Measurements from ENCODE around the gene CLTA. TPM values are rescaled to one million over a fixed set of nuclear protein-coding genes. Genes with fewer than 3 reads are reported as not detected.
A peak's percentile ranks its signal among the peaks of the same experiment; 100 is the strongest.

The CLTA gene
- 169 TPM for total RNA-seq

DNA sequence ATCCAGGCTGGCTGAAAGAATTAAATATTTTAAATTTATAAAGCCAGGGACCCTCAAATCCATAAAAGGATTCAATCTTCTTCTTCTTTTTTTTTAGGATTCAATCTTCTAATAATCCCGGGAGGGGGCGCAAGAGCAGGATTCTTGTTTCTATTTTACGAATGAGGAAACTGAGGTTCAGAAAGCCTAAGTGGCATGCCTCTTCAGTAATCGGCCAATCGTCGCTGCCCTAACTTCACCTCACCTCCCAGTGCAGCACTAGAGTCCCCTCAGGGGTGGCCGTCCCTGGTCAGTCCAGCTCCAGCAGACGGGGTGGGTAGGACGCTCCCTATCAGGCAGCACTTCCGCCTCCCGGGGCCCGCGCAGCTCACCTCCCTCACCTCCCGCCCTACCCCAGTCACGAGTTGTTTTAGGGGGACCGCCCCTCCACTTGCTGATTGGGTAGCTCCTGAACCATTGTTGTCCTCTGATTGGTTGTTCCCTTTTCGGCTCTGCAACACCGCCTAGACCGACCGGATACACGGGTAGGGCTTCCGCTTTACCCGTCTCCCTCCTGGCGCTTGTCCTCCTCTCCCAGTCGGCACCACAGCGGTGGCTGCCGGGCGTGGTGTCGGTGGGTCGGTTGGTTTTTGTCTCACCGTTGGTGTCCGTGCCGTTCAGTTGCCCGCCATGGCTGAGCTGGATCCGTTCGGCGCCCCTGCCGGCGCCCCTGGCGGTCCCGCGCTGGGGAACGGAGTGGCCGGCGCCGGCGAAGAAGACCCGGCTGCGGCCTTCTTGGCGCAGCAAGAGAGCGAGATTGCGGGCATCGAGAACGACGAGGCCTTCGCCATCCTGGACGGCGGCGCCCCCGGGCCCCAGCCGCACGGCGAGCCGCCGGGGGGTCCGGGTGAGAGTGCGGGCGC lies at the start of gene CLTA:
TSS of gene CLTA (plus strand) at position 534 of the 902 bp plus-strand sequence. CDS start at position 670, 136 bp downstream.
- peak; percentile 99 for ATAC-seq

- no peak for ATAC-seq
Measured at GRCh38 chr9:36141288-36141687, 49.4 kb upstream of the CLTA start.

GRCh38 chr9:36141761-36142160 lies 49.0 kb upstream of the CLTA start:
- no peak for ATAC-seq

DNA sequence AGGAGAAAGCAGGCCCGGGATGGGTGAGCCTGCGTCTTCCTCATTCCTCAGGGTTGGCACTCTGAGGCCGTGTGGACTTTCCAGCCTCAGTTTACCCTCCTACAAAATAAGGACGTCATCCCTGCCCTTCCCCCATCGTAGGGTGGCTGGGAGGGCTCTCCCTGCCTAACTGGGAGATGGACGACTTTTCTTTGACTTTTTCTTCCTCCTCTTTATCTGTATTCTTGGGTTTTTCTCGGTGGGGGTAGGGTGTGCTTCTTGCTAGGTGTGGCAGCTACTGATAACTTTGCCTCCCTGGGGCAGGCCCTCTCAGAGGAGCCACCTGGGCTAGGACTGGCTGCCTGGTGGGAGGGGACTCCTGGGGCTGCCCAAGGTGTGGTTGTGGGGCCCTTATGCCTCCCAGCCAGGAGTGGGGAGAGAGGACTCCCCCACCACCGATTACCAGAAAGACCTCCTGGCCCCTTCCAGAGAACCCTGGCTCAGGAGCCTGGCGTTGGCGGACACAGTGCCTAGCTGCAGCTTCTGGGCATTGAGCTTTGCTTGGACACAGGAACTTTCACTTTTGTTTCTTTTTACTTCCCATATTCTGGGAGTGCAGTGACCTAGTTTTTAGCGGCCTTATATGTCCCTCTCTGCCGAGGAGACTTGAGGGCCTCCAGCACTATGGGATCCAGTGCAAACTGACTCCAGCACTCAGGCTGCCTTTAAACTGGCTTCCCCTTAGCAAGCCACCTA lies 48.0 kb upstream of the CLTA start:
- no peak for ATAC-seq

- no peak for ATAC-seq
Measured at GRCh38 chr9:36143245-36143641, 47.5 kb upstream of the CLTA start.

DNA sequence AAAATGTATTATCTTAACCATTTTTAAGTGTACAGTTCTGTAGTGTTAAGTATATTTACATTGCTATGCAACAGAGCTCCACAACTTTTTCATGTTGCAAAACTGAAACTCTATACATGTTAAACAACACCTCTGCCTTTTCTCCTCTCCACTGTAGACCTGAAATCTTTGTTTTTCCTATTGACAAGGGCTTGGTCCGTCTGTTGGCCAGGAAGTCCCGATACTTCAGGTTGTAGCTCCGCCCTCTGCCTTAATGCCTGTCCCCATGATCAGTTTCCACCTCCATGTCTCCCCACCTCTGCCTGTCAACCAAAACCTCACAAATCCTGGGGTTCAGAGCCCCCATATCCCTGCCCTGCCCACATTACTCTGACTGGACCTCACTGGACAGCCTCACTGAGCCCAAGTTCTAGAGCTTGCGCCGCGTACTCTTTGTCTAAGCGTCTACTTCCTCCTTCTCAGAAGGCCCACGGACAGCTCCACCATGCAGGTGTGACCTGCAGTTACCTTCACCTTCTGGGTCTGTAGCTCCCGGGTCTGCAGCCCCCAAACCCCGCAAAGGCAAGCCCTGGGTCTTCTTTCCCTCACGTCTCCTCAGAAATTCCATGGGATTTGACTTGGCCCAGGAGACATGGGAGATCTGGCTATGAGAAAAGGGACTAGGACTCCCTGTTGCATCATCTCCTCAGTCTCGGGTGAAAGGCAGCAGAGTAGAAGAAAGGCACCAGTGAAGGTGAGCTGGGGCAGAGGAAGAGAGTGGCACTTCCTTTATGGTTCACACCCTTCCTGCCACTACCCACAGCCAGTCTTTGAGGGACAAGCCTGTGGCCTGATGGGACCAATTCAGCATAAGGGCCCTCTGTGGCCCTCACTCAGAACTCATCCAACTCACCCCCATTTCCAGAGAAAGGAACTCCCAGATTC lies 46.1 kb upstream of the CLTA start:
- peak; percentile 40 for ATAC-seq

DNA sequence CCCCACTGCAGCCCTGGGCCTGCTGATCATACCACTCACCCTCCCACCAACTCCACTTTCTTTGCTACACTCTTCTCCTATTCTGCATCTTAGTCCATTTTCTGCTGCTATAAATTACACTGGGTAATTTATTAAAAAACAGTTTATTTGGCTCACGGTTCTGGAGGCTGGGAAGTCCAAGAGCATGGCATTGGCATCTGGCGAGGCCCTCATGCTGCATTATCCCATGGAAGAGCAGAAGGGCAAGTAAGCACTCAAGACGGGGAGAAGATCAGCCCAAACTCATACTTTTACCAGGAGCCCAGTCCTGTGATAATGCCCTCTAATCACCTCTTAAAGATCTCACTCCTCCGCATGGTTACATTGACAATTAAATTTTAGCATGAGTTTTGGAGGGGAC lies 44.8 kb upstream of the CLTA start:
- ATAC-seq: no peak

DNA sequence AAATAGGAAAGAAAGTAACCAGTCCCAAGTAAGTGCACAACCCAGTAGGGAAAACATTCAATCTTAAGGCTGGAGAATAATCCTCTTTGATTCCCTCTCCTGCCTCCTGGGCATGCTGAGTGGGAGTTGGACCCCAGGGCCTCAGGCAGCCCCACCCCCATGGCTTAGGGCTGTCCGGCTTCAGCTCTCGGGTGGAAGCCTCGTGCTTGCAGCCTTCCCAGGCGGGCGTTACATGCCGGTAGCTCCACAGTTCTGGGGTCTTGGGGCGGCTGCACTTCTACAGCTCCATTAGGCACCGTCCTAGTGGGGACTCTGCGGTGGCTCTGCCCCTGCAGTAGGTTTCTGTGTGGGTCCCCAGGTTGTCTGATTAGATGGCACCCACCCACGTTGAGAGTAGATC lies 44.1 kb upstream of the CLTA start:
- no peak for ATAC-seq

GRCh38 chr9:36147441-36148175 lies 43.1 kb upstream of the CLTA start:
- no peak for ATAC-seq

GRCh38 chr9:36148311-36149051 lies 42.2 kb upstream of the CLTA start:
- ATAC-seq: no peak

DNA sequence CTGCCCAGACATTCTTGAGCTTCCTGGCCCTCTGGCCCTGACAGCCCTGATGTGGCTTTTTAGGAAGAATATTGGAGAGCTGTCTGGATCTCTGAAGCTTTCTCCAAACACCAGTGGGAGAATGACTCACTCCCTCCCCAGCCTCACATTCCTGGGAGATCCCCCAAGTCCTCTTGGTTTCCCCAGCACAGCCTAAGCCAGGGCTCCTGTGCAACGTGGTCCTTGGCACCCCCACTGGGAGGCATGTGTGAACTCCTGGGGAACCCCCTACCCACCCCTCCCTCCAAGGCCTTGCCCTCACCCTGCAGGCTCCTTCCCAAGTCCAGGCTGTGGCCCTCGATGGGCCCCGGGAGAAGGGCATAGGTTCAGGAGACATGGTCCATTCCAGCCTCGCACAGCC lies 41.5 kb upstream of the CLTA start:
- ATAC-seq: no peak

GRCh38 chr9:36150574-36151315 lies 40.0 kb upstream of the CLTA start:
- no peak for ATAC-seq

DNA sequence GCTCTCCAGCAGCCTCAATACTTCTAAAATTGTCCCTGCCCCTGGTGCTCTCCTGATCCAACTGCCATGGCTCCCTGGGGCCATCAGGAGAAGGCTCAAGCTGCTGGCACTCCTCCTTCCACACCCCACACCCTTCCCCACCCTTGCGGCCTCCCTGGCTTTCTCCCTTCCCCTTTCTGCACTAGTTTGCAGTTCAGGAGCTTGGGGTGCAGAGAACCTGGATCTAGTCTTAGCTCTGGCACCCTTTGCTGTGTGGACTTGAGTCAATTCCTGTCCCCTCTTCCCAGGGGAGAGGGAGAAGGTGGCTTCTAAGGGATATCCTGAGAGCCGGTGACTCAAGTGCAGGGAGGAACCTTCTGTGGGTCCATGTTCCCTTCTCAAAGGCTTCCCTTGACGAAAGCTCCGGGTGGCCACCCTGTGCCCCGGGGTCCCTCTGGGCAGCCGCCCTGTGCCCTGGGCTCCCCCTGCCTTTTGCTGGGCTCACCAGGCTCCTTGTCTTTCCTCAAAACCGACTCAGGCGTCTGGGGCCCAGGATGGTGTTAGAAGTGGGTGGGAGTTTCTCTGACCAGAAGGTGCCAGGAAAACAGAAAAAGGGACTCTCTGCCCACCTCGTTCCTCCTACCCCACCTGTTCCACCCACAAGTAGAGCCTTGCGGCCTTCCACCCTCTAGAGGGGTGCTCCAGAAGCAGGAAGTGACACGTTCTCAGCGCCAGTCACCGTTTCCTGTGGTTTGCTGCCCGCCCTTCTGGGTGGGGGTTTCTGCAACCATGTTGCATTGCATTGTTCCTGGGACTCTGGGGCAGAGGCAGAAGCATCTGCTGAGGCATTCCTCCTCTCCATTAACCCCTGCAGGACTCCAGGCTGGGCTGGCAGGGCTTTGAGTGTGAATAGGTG lies 39.2 kb upstream of the CLTA start:
- ATAC-seq: peak; percentile 64

- ATAC-seq: no peak
Measured at GRCh38 chr9:36152741-36153438, 37.8 kb upstream of the CLTA start.

GRCh38 chr9:36153746-36154145 lies 37.0 kb upstream of the CLTA start:
- no peak for ATAC-seq

DNA sequence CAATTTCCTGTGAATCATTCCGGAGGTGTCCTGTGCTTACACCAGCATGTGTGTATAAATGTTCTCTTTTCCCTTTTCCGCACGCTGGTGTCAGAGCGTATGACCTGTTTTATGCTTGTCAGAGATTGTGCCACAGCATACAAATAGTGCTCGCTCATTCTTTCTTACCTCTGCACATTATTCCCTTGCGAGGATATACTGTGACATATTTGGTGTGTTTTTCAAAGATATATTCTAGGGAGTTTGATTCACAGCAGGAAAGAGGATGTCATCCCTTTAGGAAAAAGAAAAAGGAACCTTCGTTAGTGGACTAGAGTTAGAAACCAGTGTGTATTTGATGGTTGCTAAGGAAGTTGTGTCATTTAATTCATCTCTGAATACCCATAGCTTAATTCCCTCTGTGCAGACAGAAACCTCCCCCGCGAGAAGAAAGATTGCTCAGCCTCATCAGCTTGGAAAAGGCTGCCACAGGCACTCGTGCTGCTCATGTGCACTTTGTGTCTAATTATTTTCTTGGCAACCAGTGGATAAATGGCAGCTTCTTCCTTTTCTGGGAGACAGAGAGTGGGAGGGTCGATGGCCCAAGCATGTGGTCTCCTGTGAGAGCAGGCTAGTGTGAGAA lies 36.3 kb upstream of the CLTA start:
- no peak for ATAC-seq

GRCh38 chr9:36156116-36156515 lies 34.6 kb upstream of the CLTA start:
- ATAC-seq: no peak

- ATAC-seq: no peak
Measured at GRCh38 chr9:36158122-36158521, 32.6 kb upstream of the CLTA start.
